ENCODE measurements around the gene GBGT1. TPM values are rescaled to one million over a fixed set of nuclear protein-coding genes. Genes with fewer than 3 reads are reported as not detected.
"Not testable (repeated sequence)": the region's sequence is repeated elsewhere in the genome, so short reads cannot be mapped to it uniquely, and the experiment has no call there.

GBGT1 gene
- total RNA-seq (2014; rRNA removed; shearing (Covaris generic)) = 0.13 and 0.21 TPM in 2 replicates
- not detected in 2 replicates for polyA plus RNA-seq (2015; cell fraction: cytosol; rRNA removed)
- 0.24 TPM in 1 of 2 replicates, not detected in the other for polyA plus RNA-seq (2015; cell fraction: nucleus; rRNA removed)

GRCh38 chr9:133163504-133164172 is at the start of gene GBGT1:
TSS of gene GBGT1 (minus strand) at chr9:133163914. CDS start at chr9:133162412, 1,502 bp downstream.
- DNase-seq (ENCODE audit: low read depth) = no peak

GRCh38 chr9:133210609-133211008 is 46.9 kb upstream of the GBGT1 start:
- DNase-seq (ENCODE audit: low read depth) = no peak

GRCh38 chr9:133210202-133210532 is 46.5 kb upstream of the GBGT1 start:
- no peak for DNase-seq (ENCODE audit: low read depth)

- DNase-seq (ENCODE audit: low read depth) = not testable (repeated sequence)
These were observed 45.9 kb upstream of the GBGT1 start for GRCh38 chr9:133209327-133210201.

- not testable (repeated sequence) for DNase-seq (ENCODE audit: low read depth)
These were observed 45.2 kb upstream of the GBGT1 start, which contains the start of gene OBP2B for GRCh38 chr9:133208880-133209300. TSS of gene OBP2B (minus strand) at chr9:133209250. CDS start at chr9:133209199, 51 bp downstream.

- not testable (repeated sequence) for DNase-seq (ENCODE audit: low read depth)
These were observed 44.6 kb upstream of the GBGT1 start for GRCh38 chr9:133208171-133208879.

GRCh38 chr9:133207540-133208170 is 43.9 kb upstream of the GBGT1 start:
- DNase-seq (ENCODE audit: low read depth) = no peak

GRCh38 chr9:133207021-133207531 is 43.4 kb upstream of the GBGT1 start:
- DNase-seq (ENCODE audit: low read depth) = no peak

- DNase-seq (ENCODE audit: low read depth) = no peak
These were observed 42.5 kb upstream of the GBGT1 start for GRCh38 chr9:133205996-133206931.

- DNase-seq (ENCODE audit: low read depth) = not testable (repeated sequence)
These were observed 41.8 kb upstream of the GBGT1 start for GRCh38 chr9:133205481-133205887.

GRCh38 chr9:133204993-133205336 is 41.3 kb upstream of the GBGT1 start:
- DNase-seq (ENCODE audit: low read depth) = no peak

- no peak for DNase-seq (ENCODE audit: low read depth)
These were observed 40.8 kb upstream of the GBGT1 start for GRCh38 chr9:133204335-133204992.

- no peak for DNase-seq (ENCODE audit: low read depth)
These were observed 39.9 kb upstream of the GBGT1 start for GRCh38 chr9:133203506-133204075.

GRCh38 chr9:133202688-133203453 is 39.2 kb upstream of the GBGT1 start:
- DNase-seq (ENCODE audit: low read depth) = no peak

- no peak for DNase-seq (ENCODE audit: low read depth)
These were observed 38.4 kb upstream of the GBGT1 start for GRCh38 chr9:133202145-133202513.

- no peak for DNase-seq (ENCODE audit: low read depth)
These were observed 37.9 kb upstream of the GBGT1 start for GRCh38 chr9:133201424-133202144.

GRCh38 chr9:133200631-133201030 is 36.9 kb upstream of the GBGT1 start:
- DNase-seq (ENCODE audit: low read depth) = no peak
